ENCODE data around the gene GPC2. TPM values are rescaled to one million over a fixed set of nuclear protein-coding genes. Genes with fewer than 3 reads are reported as not detected.

Gene GPC2
- 0.34 to 1.1 TPM (median 0.66 TPM) in 5 replicates for total RNA-seq (2022; extraction: Qiagen RNA extraction)

DNA sequence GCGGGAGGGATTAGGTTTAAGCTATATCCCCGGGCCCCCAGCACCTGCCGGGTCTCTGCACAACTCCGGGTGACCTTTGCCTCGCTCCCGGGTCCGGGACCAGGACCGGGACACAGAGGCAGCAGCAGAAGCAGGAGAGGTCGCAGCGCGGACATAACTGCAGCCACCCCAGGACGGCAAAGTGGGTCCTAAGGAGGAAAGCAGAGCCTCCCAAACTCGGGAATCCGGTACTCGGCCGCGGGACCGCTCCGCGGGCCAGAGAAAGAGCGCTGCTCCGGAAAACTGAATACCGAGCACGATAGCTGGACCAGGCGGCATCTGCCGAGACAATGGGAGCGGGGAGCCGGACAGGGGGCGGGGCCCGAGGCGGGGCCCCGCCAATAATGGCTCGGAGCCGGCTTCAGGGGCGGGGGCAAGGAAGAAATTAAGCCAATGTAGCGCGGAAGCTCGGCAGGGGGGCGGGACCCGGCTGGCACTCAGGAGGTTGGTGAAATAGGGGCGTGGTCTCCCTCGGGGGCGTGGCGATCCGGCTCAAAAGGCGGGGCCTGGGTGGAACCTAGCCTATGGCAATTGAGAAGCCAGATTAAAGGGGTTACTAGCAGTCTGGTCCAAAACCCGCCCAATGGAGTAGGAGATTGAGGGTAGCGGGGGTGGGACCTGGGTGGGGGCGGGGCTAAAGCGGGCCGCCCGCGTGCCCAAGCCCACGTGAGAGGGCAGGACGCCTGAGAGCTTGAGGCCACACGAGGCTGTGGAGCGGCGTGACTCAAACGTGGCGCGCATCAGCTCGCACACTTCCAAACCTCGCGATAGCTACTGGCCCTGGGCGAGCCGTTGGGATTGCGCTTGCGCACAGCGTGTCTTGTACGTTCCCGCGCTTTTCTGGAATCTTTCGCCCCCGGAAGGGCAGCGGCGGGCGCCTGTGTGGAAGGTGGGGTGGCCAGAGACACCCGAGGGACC is at the start of gene GPC2, which contains the start of gene STAG3:
Gene GPC2 (minus strand): TSS at position 337 of the 957 bp plus-strand sequence. CDS start 182 bp downstream, at position 155.
Gene STAG3 (plus strand): TSS at position 874 of the 957 bp plus-strand sequence. CDS start 2,639 bp downstream, outside the sequence.

GRCh38 chr7:100219801-100220585 is 42.8 kb upstream of the GPC2 start, which contains the start of gene PVRIG:
TSS of gene PVRIG (plus strand) at chr7:100219949. CDS start at chr7:100219971, 22 bp downstream.

GRCh38 chr7:100158229-100159098 is 18.7 kb downstream of the GPC2 start, which contains the start of gene TRAPPC14:
TSS of gene TRAPPC14 (minus strand) at chr7:100158723. CDS start at chr7:100158499, 224 bp downstream.

DNA sequence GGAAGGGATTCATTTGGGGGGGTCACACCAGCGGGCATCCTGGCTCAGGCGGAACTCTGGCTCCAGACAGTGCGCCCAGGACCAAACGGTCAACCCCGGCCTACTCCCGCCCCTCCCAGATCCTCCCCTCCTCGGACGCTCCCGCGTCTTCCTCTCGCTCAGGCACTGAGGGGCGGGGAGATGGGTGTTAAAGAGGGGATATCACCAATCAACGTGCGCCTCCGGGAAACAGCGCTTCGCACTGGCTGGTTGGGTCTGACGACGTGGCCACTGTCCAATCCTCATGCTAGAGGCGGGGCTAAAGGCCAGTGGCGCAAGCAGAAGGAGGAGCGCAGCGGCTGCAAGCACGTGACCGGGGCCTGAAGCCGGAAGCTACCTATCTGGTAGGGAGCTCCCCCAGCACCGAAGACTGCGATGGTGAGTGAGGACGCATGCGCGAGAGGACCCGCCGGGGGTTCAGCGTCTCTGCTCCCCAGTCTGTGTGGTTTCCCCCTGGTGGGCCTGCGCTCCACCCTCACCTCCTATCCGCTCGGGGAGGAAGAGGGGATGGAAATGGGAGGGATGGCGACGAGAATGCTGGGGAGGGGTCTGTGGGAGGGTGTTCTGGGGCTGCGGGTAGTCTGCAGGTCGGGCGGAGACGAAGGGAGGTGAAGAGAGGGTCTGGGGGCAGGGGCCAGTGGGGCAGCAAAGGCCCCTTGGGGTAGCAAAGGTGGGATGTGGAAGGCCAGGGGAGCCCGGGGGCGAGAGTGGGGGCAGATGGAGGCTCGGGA is 28.4 kb downstream of the GPC2 start, which contains the start of gene LAMTOR4:
Gene LAMTOR4 (plus strand): TSS at position 360 of the 770 bp plus-strand sequence. CDS start 55 bp downstream, at position 415.

DNA sequence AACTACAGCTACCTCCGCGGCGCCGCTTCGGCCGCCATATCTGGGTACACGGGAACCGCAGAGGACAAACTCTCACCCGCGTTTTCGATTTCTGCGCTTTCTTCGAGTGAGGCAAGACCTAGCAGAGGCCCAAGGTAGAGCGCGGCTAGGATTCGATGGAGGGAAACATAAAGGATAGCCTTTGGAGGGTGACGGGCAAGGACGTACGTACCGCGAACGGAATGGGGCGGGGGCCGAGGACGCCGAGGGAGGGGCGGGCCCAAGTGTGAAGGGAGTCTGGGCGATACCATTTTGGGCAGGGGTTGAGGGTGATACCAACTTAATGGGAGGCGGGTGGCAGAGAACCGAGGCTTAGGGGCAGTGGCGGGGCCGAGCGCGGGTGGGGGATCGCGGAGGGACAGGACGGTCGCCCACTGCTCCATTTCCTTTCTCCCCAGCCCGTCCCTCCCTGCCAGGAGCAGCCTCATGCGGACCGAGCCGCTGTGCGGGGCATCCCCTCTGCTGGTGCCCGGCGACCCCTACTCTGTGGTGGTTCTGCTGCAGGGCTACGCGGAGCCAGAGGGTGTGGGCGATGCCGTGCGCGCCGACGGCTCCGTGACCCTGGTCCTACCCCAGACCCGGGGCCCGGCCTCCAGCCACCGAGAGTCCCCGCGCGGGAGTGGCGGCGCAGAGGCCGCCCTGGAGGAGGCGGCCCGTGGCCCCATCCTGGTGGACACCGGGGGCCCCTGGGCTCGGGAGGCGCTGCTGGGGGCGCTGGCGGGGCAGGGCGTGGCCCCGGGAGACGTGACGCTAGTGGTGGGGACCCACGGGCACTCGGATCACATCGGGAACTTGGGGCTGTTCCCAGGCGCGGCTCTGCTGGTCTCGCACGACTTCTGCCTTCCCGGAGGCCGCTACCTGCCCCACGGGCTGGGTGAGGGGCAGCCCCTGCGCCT is 50.0 kb downstream of the GPC2 start, which contains the start of gene MBLAC1:
Gene MBLAC1 (plus strand): TSS at position 37 of the 935 bp plus-strand sequence. CDS start 429 bp downstream, at position 466.

Other genes with a start within 250 kb of the GPC2 start
- gene GJC3, start 247.8 kb downstream of the GPC2 start, total RNA-seq (2022; extraction: Qiagen RNA extraction): 0.09 to 0.24 TPM (median 0.20 TPM) in 4 of 5 replicates, not detected in the other
- gene AZGP1, start 201.3 kb downstream of the GPC2 start, total RNA-seq (2022; extraction: Qiagen RNA extraction): 0.17 TPM in 1 of 5 replicates, not detected in the others
- 6.9 to 9.8 TPM (median 9.1 TPM) in 5 replicates for gene ZKSCAN1, start 161.8 kb downstream of the GPC2 start, total RNA-seq (2022; extraction: Qiagen RNA extraction)
- 10.5 to 12.3 TPM (median 11.1 TPM) in 5 replicates for gene ZSCAN21, start 127.6 kb downstream of the GPC2 start, total RNA-seq (2022; extraction: Qiagen RNA extraction)
- 18.5 to 25.1 TPM (median 19.1 TPM) in 5 replicates for gene ZNF3, start 95.7 kb downstream of the GPC2 start, total RNA-seq (2022; extraction: Qiagen RNA extraction)
- 144 to 180 TPM (median 173 TPM) in 5 replicates for gene COPS6, start 88.4 kb downstream of the GPC2 start, total RNA-seq (2022; extraction: Qiagen RNA extraction)
- 224 to 242 TPM (median 235 TPM) in 5 replicates for gene MCM7, start 76.0 kb downstream of the GPC2 start, total RNA-seq (2022; extraction: Qiagen RNA extraction)
- 13.4 to 15.1 TPM (median 14.2 TPM) in 5 replicates for gene AP4M1, start 75.7 kb downstream of the GPC2 start, total RNA-seq (2022; extraction: Qiagen RNA extraction)
- gene TAF6, start 58.0 kb downstream of the GPC2 start, total RNA-seq (2022; extraction: Qiagen RNA extraction): 61.4 to 69.4 TPM (median 63.4 TPM) in 5 replicates
- 9.2 to 10.9 TPM (median 10.2 TPM) in 5 replicates for gene CNPY4, start 57.7 kb downstream of the GPC2 start, total RNA-seq (2022; extraction: Qiagen RNA extraction)
- 2.1 to 3.5 TPM (median 3.0 TPM) in 5 replicates for gene MBLAC1, start 50.4 kb downstream of the GPC2 start, total RNA-seq (2022; extraction: Qiagen RNA extraction)
- 148 to 203 TPM (median 179 TPM) in 5 replicates for gene LAMTOR4, start 28.5 kb downstream of the GPC2 start, total RNA-seq (2022; extraction: Qiagen RNA extraction)
- gene TRAPPC14, start 18.7 kb downstream of the GPC2 start, total RNA-seq (2022; extraction: Qiagen RNA extraction): 9.6 to 13.2 TPM (median 12.4 TPM) in 5 replicates
- 0.02 to 0.21 TPM (median 0.08 TPM) in 4 of 5 replicates, not detected in the other for gene GAL3ST4, start 8.8 kb downstream of the GPC2 start, total RNA-seq (2022; extraction: Qiagen RNA extraction)
- gene STAG3, start 537 bp upstream of the GPC2 start, total RNA-seq (2022; extraction: Qiagen RNA extraction): 0.14 to 0.42 TPM (median 0.18 TPM) in 5 replicates
- 0.05 TPM in 1 of 5 replicates, not detected in the others for gene PVRIG, start 42.6 kb upstream of the GPC2 start, total RNA-seq (2022; extraction: Qiagen RNA extraction)
- gene SPDYE3, start 130.3 kb upstream of the GPC2 start, total RNA-seq (2022; extraction: Qiagen RNA extraction): 0.03 TPM in 1 of 5 replicates, not detected in the others
- gene PILRB, start 180.7 kb upstream of the GPC2 start, total RNA-seq (2022; extraction: Qiagen RNA extraction): 16.8 to 31.3 TPM (median 26.6 TPM) in 5 replicates
- 2.6 to 5.1 TPM (median 4.1 TPM) in 5 replicates for gene PILRA, start 196.1 kb upstream of the GPC2 start, total RNA-seq (2022; extraction: Qiagen RNA extraction)